ENCODE measurements around the gene GCA.

DNA sequence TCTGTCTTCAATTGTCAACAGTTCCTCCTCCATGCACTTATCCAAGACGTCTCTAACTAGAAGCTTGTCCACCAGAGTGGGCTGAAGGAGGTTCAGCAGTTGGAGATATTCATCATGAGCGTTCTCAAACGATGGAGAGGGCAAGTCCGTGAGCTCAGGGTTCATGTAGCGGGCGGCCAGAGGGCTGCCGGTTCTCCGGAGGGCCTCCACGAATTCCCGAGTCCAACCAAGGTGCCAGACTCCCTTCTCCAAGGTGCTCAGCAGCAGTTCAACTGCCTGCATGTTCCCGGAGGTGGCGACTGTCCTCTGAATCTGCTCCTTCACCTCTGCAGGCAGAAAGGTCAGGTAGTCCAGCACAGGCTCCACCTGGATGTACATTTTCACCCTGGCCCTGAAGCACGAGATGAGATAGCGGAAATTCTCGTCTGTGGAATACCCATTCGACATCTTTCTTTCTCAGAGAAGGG, 26.0 kb upstream of the GCA start:
- TF ChIP-seq CTCF (IDR thresholded peaks at IDR 0.05; ENCODE audit: insufficient read depth, low read depth, low read length) (no peak), EZH2 (IDR thresholded peaks at IDR 0.05; ENCODE audit: insufficient read depth, low read length) (no peak)
